ENCODE measurements around the gene HAUS7.

The HAUS7 gene

GRCh38 chrX:153420851-153421599 is 49.4 kb downstream of the HAUS7 start:
- Histone ChIP-seq H3K27me3 (replicated peaks in 2 of 5; ENCODE audit: control insufficient read depth in 4 of 5, insufficient read depth in 5 of 5, low read length in 4 of 5) (no peaks in the 10 kb centered on the region), H3K4me3 (ENCODE audit: control insufficient read depth in 1 of 7, extremely low read depth in 1 of 7, insufficient read depth in 4 of 7, low read depth in 2 of 7, low read length in 6 of 7) (no peak overlapping the region), H3K9me3 (ENCODE audit: control extremely low read depth in 1 of 5, control insufficient read depth in 4 of 5, insufficient read depth in 2 of 5, low read depth in 1 of 5, low read length in 4 of 5) (peaks cover 0 to 3% (median 0%) of the 10 kb centered on the region in 5 experiments), H3K36me3 (ENCODE audit: control insufficient read depth in 4 of 4, insufficient read depth in 4 of 4, low read length in 3 of 4) (peaks cover 0 to 18% (median 0%) of the 10 kb centered on the region in 4 experiments), H3K4me1 (ENCODE audit: control extremely low read depth in 1 of 4, control insufficient read depth in 4 of 4, insufficient read depth in 4 of 4, low read length in 3 of 4) (no peaks in the 10 kb centered on the region), H3K27ac (ENCODE audit: insufficient read depth in 1 of 2, low read depth in 1 of 2, low read length in 2 of 2, poor library complexity in 1 of 2, severe bottlenecking in 2 of 2) (no peak overlapping the region)
- no peak for DNase-seq
- CTCF ChIA-PET: no interaction called here
- 93% methylated on average over 83 of the region's 91 CpGs for WGBS (ENCODE audit: insufficient coverage)
- POLR2A ChIA-PET: no interaction called here

GRCh38 chrX:153417637-153418036 is 52.7 kb downstream of the HAUS7 start:
- H3K9me3 ChIP-seq (ENCODE audit: control extremely low read depth in 1 of 5, control insufficient read depth in 4 of 5, insufficient read depth in 2 of 5, low read depth in 1 of 5, low read length in 4 of 5): peaks cover 0 to 3% (median 0%) of the 10 kb centered on the region in 5 experiments
- POLR2A ChIA-PET: no interaction called here
- no peak overlapping the region for H3K4me3 ChIP-seq (ENCODE audit: control insufficient read depth in 1 of 7, extremely low read depth in 1 of 7, insufficient read depth in 4 of 7, low read depth in 2 of 7, low read length in 6 of 7)
- CTCF ChIA-PET: no interaction called here
- H3K27ac ChIP-seq (ENCODE audit: insufficient read depth in 1 of 2, low read depth in 1 of 2, low read length in 2 of 2, poor library complexity in 1 of 2, severe bottlenecking in 2 of 2): no peak overlapping the region
- no peaks in the 10 kb centered on the region for H3K27me3 ChIP-seq (replicated peaks in 2 of 5; ENCODE audit: control insufficient read depth in 4 of 5, insufficient read depth in 5 of 5, low read length in 4 of 5)
- H3K4me1 ChIP-seq (ENCODE audit: control extremely low read depth in 1 of 4, control insufficient read depth in 4 of 4, insufficient read depth in 4 of 4, low read length in 3 of 4): peaks cover 0 to 5% (median under 1%) of the 10 kb centered on the region in 4 experiments
- 89% methylated on average over 8 of the region's 8 CpGs for WGBS (ENCODE audit: insufficient coverage)
- H3K36me3 ChIP-seq (ENCODE audit: control insufficient read depth in 4 of 4, insufficient read depth in 4 of 4, low read length in 3 of 4): peaks cover 0 to 18% (median 0%) of the 10 kb centered on the region in 4 experiments
- no peak for DNase-seq

GRCh38 chrX:153416781-153417450 is 53.5 kb downstream of the HAUS7 start:
- H3K4me3 ChIP-seq (ENCODE audit: control insufficient read depth in 1 of 7, extremely low read depth in 1 of 7, insufficient read depth in 4 of 7, low read depth in 2 of 7, low read length in 6 of 7): no peak overlapping the region
- ChIA-PET CTCF (no interaction called here), POLR2A (no interaction called here)
- H3K36me3 ChIP-seq (ENCODE audit: control insufficient read depth in 4 of 4, insufficient read depth in 4 of 4, low read length in 3 of 4): peaks cover 0 to 18% (median 0%) of the 10 kb centered on the region in 4 experiments
- 75% methylated on average over 9 of the region's 12 CpGs for WGBS (ENCODE audit: insufficient coverage)
- H3K27me3 ChIP-seq (replicated peaks in 2 of 5; ENCODE audit: control insufficient read depth in 4 of 5, insufficient read depth in 5 of 5, low read length in 4 of 5): no peaks in the 10 kb centered on the region
- DNase-seq: no peak
- peaks cover 0 to 3% (median 0%) of the 10 kb centered on the region in 5 experiments for H3K9me3 ChIP-seq (ENCODE audit: control extremely low read depth in 1 of 5, control insufficient read depth in 4 of 5, insufficient read depth in 2 of 5, low read depth in 1 of 5, low read length in 4 of 5)
- peaks cover 2 to 12% (median 5%) of the 10 kb centered on the region in 4 experiments for H3K4me1 ChIP-seq (ENCODE audit: control extremely low read depth in 1 of 4, control insufficient read depth in 4 of 4, insufficient read depth in 4 of 4, low read length in 3 of 4)
- H3K27ac ChIP-seq (ENCODE audit: insufficient read depth in 1 of 2, low read depth in 1 of 2, low read length in 2 of 2, poor library complexity in 1 of 2, severe bottlenecking in 2 of 2): no peak overlapping the region

DNA sequence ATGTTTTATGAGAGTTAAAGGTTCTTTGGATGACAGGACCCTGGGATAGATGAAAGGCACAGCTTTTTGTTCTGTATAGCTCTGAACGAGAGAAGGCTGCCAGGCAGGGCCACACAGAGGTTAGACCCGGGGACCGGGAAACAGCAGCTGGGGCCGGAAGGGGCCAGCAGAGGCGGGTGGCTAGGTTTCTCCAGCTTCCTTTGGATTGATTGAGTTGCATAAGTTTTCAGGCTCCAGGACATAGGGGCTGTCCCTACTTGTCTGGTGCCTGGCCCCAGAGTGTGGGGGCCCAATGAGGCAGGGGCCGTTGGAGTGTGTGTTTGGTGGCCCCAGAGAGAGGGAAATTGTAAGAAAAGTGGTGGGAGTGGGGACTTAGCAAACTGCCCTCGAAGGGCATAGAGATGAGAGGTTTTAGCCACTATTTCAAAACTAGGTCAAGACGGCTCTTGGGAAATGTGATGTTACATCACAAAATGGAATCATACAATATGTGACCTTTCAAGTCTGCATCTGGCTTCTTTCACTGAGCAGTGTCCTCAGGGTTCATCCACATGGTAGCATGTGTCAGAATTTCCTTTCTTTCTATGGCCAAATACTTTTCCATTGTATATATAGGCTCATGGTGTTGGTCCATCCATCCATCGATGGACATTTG is 55.4 kb downstream of the HAUS7 start:
- 96% methylated on average over 5 of the region's 9 CpGs for WGBS (ENCODE audit: insufficient coverage)
- Histone ChIP-seq H3K9me3 (ENCODE audit: control extremely low read depth in 1 of 5, control insufficient read depth in 4 of 5, insufficient read depth in 2 of 5, low read depth in 1 of 5, low read length in 4 of 5) (no peaks in the 10 kb centered on the region), H3K4me3 (ENCODE audit: control insufficient read depth in 1 of 7, extremely low read depth in 1 of 7, insufficient read depth in 4 of 7, low read depth in 2 of 7, low read length in 6 of 7) (no peak overlapping the region), H3K4me1 (ENCODE audit: control extremely low read depth in 1 of 4, control insufficient read depth in 4 of 4, insufficient read depth in 4 of 4, low read length in 3 of 4) (peaks cover 2 to 19% (median 9%) of the 10 kb centered on the region in 4 experiments), H3K36me3 (ENCODE audit: control insufficient read depth in 4 of 4, insufficient read depth in 4 of 4, low read length in 3 of 4) (peaks cover 0 to 2% (median 0%) of the 10 kb centered on the region in 4 experiments), H3K27ac (ENCODE audit: insufficient read depth in 1 of 2, low read depth in 1 of 2, low read length in 2 of 2, poor library complexity in 1 of 2, severe bottlenecking in 2 of 2) (no peak overlapping the region), H3K27me3 (replicated peaks in 2 of 5; ENCODE audit: control insufficient read depth in 4 of 5, insufficient read depth in 5 of 5, low read length in 4 of 5) (peaks cover 0 to 9% (median 0%) of the 10 kb centered on the region in 5 experiments)
- POLR2A ChIA-PET: no interaction called here
- DNase-seq: no peak
- CTCF ChIA-PET: interaction anchor here (1.5 kb wide), 1 partner anchor 8 kb away, joined by 3 read pairs; no protein-coding TSS in a partner anchor

DNA sequence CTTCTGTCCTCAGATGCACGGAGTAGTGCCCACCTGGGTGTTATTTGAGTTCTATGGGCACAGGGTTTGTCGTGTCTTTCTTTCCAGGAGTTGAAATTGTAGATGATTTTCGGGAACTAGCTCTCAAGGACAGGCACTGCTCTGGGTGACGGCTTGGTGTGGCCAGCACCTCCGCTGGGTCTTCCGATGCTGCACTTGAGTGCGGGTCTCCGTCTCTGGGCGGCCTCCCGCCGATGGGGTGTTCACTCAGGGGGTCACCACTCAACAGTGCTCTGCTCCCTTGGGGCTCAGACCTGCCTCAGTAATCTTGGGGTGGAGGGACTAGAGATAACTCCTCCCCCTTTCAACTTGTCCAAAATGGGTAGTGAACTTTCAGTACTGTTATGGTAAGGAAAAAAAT is 56.6 kb downstream of the HAUS7 start:
- Histone ChIP-seq H3K27ac (ENCODE audit: insufficient read depth in 1 of 2, low read depth in 1 of 2, low read length in 2 of 2, poor library complexity in 1 of 2, severe bottlenecking in 2 of 2) (no peak overlapping the region), H3K27me3 (replicated peaks in 2 of 5; ENCODE audit: control insufficient read depth in 4 of 5, insufficient read depth in 5 of 5, low read length in 4 of 5) (peaks cover 0 to 9% (median 0%) of the 10 kb centered on the region in 5 experiments), H3K36me3 (ENCODE audit: control insufficient read depth in 4 of 4, insufficient read depth in 4 of 4, low read length in 3 of 4) (peaks cover 0 to 2% (median 0%) of the 10 kb centered on the region in 4 experiments), H3K4me1 (ENCODE audit: control extremely low read depth in 1 of 4, control insufficient read depth in 4 of 4, insufficient read depth in 4 of 4, low read length in 3 of 4) (peaks cover 2 to 19% (median 9%) of the 10 kb centered on the region in 4 experiments), H3K9me3 (ENCODE audit: control extremely low read depth in 1 of 5, control insufficient read depth in 4 of 5, insufficient read depth in 2 of 5, low read depth in 1 of 5, low read length in 4 of 5) (no peaks in the 10 kb centered on the region), H3K4me3 (ENCODE audit: control insufficient read depth in 1 of 7, extremely low read depth in 1 of 7, insufficient read depth in 4 of 7, low read depth in 2 of 7, low read length in 6 of 7) (no peak overlapping the region)
- DNase-seq: no peak
- POLR2A ChIA-PET: no interaction called here
- WGBS (ENCODE audit: insufficient coverage): 87% methylated on average over 4 of the region's 11 CpGs
- CTCF ChIA-PET: interaction anchor here (1.2 to 1.5 kb wide), 2 partner anchors 10 kb away, joined by 3 read pairs; no protein-coding TSS in a partner anchor

DNA sequence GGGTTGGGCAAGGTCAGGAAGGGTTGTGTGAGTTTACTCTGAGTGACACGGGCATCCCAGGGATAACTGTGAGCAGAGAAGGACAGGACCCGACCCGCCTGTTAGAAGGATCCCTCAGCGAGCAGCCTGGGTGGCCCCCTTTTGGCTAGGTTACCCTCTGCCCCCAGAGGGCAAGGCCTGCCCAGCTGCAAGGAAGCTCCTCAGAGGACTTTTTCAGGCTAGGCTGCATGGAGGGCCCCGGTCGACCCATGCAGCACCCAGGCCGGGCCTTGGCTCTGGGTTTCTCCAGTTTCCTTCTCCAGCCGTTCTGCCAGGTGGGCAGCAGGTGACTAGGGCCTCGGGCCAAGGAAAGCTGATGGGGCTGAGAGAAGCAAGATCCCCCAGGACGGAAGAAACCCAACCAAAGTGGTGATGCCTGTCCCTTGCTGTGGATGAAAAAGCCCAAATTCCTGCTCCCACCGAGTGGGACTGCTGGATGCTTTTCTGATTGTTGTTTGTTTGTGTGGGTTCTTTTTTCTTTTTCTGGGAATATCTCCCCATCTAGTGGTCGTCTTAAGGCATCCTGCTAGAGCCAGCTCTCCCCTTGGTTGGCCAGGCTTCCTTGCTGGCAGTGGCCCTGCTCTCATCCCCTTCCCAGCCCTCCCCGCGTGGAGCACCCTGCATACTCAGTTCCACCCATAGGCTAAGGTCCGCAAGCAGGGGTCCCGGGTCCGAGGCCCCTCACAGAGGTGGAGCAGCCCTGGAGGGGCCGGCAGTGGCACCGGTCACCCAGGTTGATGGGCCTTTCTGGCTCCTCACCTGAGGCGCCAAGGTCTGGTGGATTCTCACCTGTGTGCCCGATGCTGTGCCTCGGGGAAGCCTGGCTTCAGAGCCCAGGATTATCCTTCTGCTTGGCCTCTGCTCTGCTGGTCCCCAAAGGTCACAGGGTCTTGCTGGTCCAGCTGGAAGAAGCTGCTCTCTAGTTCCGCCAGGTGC is 57.3 kb downstream of the HAUS7 start:
- DNase-seq: no peak
- Histone ChIP-seq H3K27ac (ENCODE audit: insufficient read depth in 1 of 2, low read depth in 1 of 2, low read length in 2 of 2, poor library complexity in 1 of 2, severe bottlenecking in 2 of 2) (no peak overlapping the region), H3K36me3 (ENCODE audit: control insufficient read depth in 4 of 4, insufficient read depth in 4 of 4, low read length in 3 of 4) (no peaks in the 10 kb centered on the region), H3K4me1 (ENCODE audit: control extremely low read depth in 1 of 4, control insufficient read depth in 4 of 4, insufficient read depth in 4 of 4, low read length in 3 of 4) (peaks cover 2 to 19% (median 9%) of the 10 kb centered on the region in 4 experiments), H3K9me3 (ENCODE audit: control extremely low read depth in 1 of 5, control insufficient read depth in 4 of 5, insufficient read depth in 2 of 5, low read depth in 1 of 5, low read length in 4 of 5) (no peaks in the 10 kb centered on the region), H3K4me3 (ENCODE audit: control insufficient read depth in 1 of 7, extremely low read depth in 1 of 7, insufficient read depth in 4 of 7, low read depth in 2 of 7, low read length in 6 of 7) (no peak overlapping the region), H3K27me3 (replicated peaks in 2 of 5; ENCODE audit: control insufficient read depth in 4 of 5, insufficient read depth in 5 of 5, low read length in 4 of 5) (peaks cover 0 to 9% (median 0%) of the 10 kb centered on the region in 5 experiments)
- ChIA-PET POLR2A (no interaction called here), CTCF (interaction anchor here (1.2 to 1.5 kb wide), 2 partner anchors 10 kb away, joined by 3 read pairs; no protein-coding TSS in a partner anchor)
- WGBS (ENCODE audit: insufficient coverage): 88% methylated on average over 20 of the region's 23 CpGs
